Ecto neural progenitor cell (in vitro differentiated cells): Measurements from ENCODE around the gene VGF.
"Not testable (repeated sequence)": the region's sequence is repeated elsewhere in the genome, so short reads cannot be mapped to it uniquely, and the experiment has no call there.

Experiments
- DNase-seq: peaks from one replicate; pipeline ENCODE4 v3.0.0-alpha.2; 2018; ENCODE audit warnings: low spot score

The VGF gene

GRCh38 chr7:101115215-101115614 is 50.2 kb downstream of the VGF start:
- no peak for DNase-seq

DNA sequence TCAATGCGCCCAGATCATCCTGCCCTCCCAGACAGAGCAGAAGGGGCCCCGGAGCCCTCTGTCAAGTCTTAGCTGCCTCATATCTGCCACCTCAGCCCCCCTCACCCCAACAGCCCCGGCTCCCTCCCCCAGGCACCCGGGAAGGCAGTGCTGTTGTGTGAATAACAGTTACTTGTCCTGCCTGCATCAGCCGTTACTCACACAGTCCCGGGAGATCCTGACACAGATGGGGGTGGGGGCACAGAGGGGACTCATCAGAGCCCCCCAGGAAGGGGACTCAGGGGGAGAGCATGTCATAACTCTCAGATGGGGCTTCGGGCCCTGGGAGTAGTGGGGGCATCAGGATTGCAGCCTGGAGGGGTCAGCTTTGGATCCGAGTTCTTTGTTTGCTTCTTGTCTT is 50.9 kb downstream of the VGF start:
- no peak for DNase-seq

DNA sequence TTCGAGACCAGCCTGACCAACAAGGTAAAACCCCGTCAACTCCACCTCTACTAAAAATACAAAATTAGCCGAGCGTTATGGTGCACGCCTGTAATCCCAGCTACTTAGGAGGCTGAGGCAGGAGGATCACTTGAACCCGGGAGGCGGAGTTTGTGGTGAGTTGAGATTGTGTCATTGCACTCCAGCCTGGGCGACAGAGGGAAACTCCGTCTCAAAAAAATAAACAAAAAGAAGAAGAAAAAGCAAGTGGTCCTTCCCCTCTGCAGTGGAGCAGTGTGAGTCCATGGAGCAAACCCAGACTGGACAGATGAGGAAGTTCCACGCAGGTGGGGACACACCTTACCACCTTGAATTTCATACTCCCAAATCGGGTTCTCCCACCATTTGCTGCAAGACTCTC is 51.5 kb downstream of the VGF start:
- DNase-seq: no peak

DNA sequence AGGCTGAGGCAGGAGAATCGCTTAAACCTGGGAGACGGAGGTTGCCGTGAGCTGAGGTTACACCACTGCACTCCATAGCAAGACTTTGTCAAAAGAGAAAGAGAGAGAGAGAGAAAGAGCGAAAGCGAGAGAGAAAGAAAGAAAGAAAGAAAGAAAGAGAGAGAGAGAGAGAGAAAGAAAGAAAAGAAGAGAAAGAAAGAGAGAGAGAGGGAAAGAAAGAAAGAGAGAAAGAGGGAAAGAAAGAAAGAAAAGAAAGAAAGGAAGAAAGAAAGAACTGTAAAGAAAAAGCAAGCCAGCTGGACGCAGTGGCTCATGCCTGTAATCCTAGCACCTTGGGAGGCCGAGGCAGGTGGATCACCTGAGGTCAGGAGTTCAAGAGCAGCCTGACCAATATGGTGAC is 52.2 kb downstream of the VGF start:
- DNase-seq: not testable (repeated sequence)
